ENCODE measurements around the gene NDUFV1. TPM values are rescaled to one million over a fixed set of nuclear protein-coding genes. Genes with fewer than 3 reads are reported as not detected.
A peak's percentile ranks its signal among the peaks of the same experiment; 100 is the strongest.

Gene NDUFV1
- 100 to 1,000 TPM; 143 to 233 (median 165) TPM for total RNA-seq

DNA sequence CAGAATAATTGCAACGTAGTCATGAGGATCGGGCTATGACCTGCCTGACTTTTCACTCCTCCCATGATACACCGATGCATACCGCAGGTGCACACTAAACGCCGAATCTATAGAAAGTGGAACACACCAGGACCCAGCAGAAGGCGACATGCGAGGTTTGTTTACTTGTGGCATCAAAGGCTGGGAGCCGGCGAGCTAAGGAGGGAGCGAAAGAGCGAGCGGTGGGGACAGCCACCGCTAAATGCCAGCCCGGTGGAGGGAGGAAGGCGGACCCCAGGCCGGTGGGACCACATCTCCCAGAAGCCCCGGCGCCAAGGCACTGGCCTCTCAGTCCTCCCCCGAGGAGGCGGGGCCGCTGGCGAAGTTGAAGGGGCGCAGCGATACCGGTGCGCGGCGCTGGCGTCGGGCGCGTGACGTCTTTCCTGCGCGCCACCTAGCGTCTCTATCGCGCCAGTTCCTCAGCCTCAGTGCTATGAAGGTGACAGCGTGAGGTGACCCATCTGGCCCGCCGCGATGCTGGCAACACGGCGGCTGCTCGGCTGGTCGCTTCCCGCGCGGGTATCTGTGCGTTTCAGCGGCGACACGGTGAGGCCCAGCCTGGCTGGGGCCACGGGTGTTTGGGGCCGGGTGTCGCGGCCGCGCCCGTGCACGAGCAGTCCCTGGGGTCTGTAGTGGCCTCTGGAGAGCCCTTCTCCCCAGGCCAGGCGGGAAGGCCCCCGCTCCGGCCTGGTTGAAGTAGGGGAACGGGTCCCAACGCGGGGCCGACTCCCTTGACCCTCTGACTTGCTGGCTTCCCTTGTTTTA, at the start of gene NDUFV1:
TSS of gene NDUFV1 (plus strand) at position 445 of the 804 bp plus-strand sequence. CDS start at position 514, 69 bp downstream.
- DNase-seq (ENCODE audit: low spot score) (peak; percentile 87), ATAC-seq (ENCODE audit: low FRiP score) (peak; percentile 98)
- TF ChIP-seq, protein P1, sequence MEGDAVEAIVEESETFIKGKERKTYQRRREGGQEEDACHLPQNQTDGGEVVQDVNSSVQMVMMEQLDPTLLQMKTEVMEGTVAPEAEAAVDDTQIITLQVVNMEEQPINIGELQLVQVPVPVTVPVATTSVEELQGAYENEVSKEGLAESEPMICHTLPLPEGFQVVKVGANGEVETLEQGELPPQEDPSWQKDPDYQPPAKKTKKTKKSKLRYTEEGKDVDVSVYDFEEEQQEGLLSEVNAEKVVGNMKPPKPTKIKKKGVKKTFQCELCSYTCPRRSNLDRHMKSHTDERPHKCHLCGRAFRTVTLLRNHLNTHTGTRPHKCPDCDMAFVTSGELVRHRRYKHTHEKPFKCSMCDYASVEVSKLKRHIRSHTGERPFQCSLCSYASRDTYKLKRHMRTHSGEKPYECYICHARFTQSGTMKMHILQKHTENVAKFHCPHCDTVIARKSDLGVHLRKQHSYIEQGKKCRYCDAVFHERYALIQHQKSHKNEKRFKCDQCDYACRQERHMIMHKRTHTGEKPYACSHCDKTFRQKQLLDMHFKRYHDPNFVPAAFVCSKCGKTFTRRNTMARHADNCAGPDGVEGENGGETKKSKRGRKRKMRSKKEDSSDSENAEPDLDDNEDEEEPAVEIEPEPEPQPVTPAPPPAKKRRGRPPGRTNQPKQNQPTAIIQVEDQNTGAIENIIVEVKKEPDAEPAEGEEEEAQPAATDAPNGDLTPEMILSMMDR (IDR thresholded peaks at IDR 0.05) = peak in 1 of 3 donors; percentile 6

DNA sequence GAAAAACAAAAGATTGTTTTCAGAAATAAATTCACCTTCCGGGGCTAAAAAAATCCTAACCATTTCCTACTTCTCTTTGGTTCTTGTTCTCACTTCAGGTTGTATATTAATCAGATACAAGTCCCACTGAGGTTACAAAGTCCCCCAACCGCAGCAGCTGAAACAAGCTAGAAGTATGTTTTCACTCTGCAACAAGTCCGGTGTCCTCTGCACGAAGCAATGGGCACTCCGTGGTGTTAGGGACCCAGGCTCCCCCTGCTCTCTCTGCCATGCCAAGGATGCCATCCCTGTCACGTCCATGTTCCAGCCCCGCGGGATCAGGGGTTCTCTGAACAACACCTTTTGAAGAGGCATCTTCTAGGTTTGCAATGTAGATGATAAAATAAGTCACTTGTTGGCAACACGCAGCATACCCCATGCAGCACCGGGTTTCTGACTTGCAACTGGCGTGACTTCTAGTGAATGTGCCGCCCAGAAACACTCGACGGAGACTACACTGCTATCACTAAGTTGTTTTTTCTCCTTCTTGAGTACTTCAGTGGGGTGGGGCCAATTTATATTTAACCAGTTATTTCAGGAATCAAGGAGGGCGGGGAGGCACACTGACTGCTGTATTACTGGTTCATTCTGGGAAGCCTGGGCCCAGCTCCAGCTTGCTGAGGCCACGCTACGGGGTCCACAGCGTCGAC, 48.5 kb upstream of the NDUFV1 start:
- ATAC-seq (ENCODE audit: low FRiP score) (peak; percentile 69), DNase-seq (ENCODE audit: low spot score) (no peak)
- TF ChIP-seq, protein P1 (IDR thresholded peaks at IDR 0.05) = no peak

DNA sequence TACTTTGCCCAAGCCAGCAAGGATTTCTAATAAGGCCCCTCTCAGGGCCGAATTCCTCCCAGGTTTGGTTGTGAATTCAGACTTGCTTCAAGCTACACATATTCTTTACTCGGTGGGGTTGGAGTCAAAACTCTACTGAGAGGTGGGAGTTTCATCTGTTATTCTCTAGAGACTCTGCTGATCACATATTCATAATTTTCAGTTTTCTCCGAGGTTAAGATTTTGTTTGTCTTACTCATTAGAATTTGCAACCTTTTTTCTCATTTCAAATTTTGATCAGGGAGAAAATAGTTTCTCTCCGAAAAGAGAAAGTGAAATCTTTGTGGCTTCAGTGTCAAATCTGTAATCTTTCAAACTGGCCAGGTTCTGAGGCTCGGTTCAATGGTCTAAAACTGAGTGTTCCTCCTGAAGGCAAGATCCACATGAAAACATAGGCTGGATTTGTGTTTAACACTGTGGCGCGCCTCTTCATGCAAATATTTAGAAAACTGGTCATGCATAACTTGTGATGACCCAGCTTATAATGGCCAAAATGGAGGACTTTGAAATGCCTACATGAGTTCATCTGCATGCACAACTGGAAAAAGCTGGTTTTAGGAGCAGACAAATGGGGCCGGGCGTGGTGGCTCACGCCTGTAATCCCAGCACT, 44.6 kb upstream of the NDUFV1 start:
- DNase-seq (ENCODE audit: low spot score) (no peak), ATAC-seq (ENCODE audit: low FRiP score) (no peak)
- TF ChIP-seq, protein P1 (IDR thresholded peaks at IDR 0.05) = no peak

DNA sequence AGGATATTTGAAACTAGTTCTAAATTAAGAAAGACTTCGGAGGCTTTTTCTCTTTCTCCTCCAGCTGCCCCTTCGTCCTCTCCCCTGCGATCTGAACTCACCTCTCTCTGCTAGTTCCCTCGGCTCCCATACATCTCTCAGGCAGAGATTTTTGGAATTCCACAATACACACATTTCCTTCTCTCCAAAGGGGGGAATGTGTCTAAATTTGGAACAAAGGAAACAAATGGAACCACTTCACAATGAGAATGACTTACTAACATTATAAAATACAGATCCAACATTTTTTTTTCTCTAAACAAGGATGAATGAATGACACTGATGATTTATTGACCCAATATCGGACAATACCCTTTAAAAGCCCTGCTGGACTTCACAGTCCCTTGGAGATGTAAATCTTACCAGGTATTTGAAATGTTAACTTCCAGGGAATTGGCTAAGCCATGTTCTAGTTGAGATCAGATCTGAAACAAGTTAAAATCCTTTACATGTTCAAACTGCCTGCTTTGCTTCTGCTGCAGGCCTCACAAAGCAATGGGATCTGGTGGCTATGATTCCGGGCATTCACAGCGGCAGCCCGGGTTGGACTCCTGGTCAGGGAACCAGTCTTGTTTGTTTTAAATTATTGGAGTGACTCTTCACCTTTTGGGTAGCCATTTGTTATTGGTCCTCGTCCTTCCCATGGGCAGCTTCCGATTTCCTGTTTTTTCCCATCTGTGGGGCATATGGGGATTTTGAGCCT, 43.6 kb upstream of the NDUFV1 start:
- no peak for ATAC-seq (ENCODE audit: low FRiP score)
- no peak for DNase-seq (ENCODE audit: low spot score)
- TF ChIP-seq, protein P1 (IDR thresholded peaks at IDR 0.05) = no peak

DNA sequence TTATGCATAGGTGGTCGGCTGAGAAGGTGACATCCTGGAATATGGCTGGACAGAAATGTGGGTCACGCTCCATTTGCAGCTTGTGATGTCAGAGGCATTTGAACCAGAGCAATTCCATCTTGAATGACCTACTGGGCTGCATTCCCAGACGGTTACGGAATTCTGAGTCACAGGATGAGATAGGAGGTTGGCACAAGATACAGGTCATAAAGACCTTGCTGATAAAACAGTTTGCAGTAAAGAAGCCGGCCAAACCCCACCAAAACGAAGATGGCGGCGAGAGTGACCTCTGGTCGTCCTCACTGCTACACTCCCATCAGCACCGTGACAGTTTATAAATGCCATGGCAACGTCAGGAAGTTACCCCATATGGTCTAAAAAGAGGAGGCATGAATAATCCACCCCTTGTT, 43.0 kb upstream of the NDUFV1 start:
- peak; percentile 85 for ATAC-seq (ENCODE audit: low FRiP score)
- DNase-seq (ENCODE audit: low spot score) = peak; percentile 72

DNA sequence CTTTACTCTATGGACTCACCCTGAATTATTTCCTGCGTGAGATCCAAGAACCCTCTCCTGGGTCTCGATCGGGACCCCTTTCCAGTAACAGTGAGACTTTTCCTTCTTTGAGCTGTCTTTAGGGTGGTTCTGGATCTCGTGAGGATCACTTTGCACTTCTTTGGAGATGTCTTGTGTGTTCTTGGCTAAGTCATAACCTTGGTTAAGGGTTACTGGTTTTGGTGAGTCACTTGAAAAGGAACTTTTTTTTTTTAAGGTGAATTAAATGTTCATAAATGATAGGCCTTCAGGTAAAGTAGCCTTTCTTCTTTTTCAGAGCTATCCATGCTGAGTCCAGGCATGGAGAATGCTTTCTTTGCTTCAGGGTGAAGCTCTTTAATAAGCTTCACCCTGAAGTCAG, 42.5 kb upstream of the NDUFV1 start:
- ATAC-seq (ENCODE audit: low FRiP score) (no peak), DNase-seq (ENCODE audit: low spot score) (no peak)
- TF ChIP-seq, protein P1 (IDR thresholded peaks at IDR 0.05) = no peak

DNA sequence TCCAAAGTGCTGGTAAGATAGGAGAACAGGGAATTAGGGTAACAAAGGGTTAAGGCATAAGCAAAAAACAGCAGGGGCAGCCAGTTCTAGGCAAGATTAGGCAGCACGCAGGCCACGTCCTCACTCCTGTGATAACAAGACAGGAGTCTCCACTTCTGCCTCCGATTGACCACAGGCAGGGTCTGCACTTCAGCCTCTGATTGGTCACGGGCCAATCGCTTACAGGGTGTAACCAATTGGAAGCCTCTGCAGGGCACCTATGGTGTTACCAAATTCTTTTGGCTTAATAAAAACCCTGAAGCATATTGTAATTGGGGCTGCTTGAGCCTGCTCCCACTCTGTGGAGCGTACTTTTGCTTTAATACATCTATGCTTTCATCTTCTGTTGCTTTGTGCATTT, 35.3 kb upstream of the NDUFV1 start:
- TF ChIP-seq, protein P1 (IDR thresholded peaks at IDR 0.05) = no peak
- ATAC-seq (ENCODE audit: low FRiP score) (no peak), DNase-seq (ENCODE audit: low spot score) (no peak)
